DOHH2 (cell line): ENCODE measurements around the gene MCOLN1.

ENCODE experiments used
- CTCF ChIP-seq: fragments of 200-600 bp; sonication (generic); IDR thresholded peaks from one replicate; pipeline ENCODE4 v1.5.1; 2014; ENCODE audit warnings: antibody characterized with exemption, mild to moderate bottlenecking, low read depth, low read length; ENCODE audit not compliant: poor library complexity, severe bottlenecking
- EZH2phosphoT487 ChIP-seq: fragments of 200-600 bp; sonication (generic); IDR thresholded peaks from 2 replicates; pipeline ENCODE4 v1.6.1; 2017; ENCODE audit warnings: borderline replicate concordance, mild to moderate bottlenecking, antibody characterized with exemption, low read length, moderate library complexity, mixed read lengths

DNA sequence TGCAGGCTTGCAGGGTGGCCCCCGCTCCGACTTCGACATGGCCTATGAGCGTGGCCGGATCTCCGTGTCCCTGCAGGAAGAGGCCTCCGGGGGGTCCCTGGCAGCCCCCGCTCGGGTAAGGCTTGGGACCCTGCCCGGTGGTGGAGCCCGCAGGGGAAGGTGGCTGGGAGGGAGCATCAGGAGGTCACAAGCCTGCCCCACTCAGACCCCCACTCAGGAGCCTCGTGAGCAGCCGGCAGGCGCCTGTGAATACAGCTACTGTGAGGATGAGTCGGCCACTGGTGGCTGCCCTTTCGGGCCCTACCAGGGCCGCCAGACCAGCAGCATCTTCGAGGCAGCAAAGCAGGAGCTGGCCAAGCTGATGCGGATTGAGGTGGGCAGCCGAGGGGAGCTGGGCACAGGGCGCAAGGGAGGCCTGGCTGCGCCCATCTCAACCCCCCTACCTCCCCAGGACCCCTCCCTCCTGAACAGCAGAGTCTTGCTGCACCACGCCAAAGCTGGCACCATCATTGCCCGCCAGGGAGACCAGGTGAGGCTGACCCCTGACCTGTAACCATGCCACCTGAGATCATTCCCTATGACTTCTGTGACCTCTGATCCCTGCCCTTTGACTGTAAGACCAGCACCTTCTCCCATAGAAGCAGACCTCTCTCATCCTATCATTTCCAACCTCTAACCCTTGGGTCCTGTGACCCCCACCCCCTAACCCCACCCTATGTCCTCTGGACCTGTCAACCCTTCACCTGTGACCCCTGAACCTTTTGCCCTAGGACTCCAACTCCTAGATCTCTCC lies 20.3 kb downstream of the MCOLN1 start:
- TF ChIP-seq EZH2phosphoT487 (no peak), CTCF (no peak)
